ENCODE data around the gene KCNB1.

GRCh38 chr20:49426873-49427272, 55.6 kb downstream of the KCNB1 start:
- TF ChIP-seq POLR2A (IDR thresholded peaks at IDR 0.05; ENCODE audit: low read depth, low read length) = no peak
- no peak for TF ChIP-seq TAF1 (IDR thresholded peaks at IDR 0.05; ENCODE audit: borderline replicate concordance, low read depth, low read length)
